Measurements from ENCODE around the gene TTI1.

TTI1 gene

GRCh38 chr20:37988306-37988954 is 44.8 kb downstream of the TTI1 start:
- H3K9ac ChIP-seq (ENCODE audit: low read length) = no peak overlapping the region
- no peak overlapping the region for H3K27ac ChIP-seq (ENCODE audit: low read depth, low read length)
- no peak overlapping the region for H3K4me3 ChIP-seq (ENCODE audit: low read length)
- H3K36me3 ChIP-seq (ENCODE audit: control insufficient read depth, insufficient read depth, low read length) = no peaks in the 10 kb centered on the region
- H3K4me1 ChIP-seq (ENCODE audit: control insufficient read depth, insufficient read depth, low read length) = peaks cover 8% of the 10 kb centered on the region
- H3K27me3 ChIP-seq (ENCODE audit: control insufficient read depth, insufficient read depth, low read length) = no peaks in the 10 kb centered on the region

- no peak overlapping the region for H3K4me3 ChIP-seq (ENCODE audit: low read length)
- no peak overlapping the region for H3K9ac ChIP-seq (ENCODE audit: low read length)
- H3K27me3 ChIP-seq (ENCODE audit: control insufficient read depth, insufficient read depth, low read length) = no peaks in the 10 kb centered on the region
- no peak overlapping the region for H3K27ac ChIP-seq (ENCODE audit: low read depth, low read length)
- peaks cover 8% of the 10 kb centered on the region for H3K4me1 ChIP-seq (ENCODE audit: control insufficient read depth, insufficient read depth, low read length)
- no peaks in the 10 kb centered on the region for H3K36me3 ChIP-seq (ENCODE audit: control insufficient read depth, insufficient read depth, low read length)
Observed at GRCh38 chr20:37987602-37988290, 45.5 kb downstream of the TTI1 start.

GRCh38 chr20:37986873-37987601 is 46.2 kb downstream of the TTI1 start:
- no peak overlapping the region for H3K9ac ChIP-seq (ENCODE audit: low read length)
- H3K36me3 ChIP-seq (ENCODE audit: control insufficient read depth, insufficient read depth, low read length) = no peaks in the 10 kb centered on the region
- no peaks in the 10 kb centered on the region for H3K27me3 ChIP-seq (ENCODE audit: control insufficient read depth, insufficient read depth, low read length)
- H3K4me3 ChIP-seq (ENCODE audit: low read length) = no peak overlapping the region
- peaks cover 8% of the 10 kb centered on the region for H3K4me1 ChIP-seq (ENCODE audit: control insufficient read depth, insufficient read depth, low read length)
- H3K27ac ChIP-seq (ENCODE audit: low read depth, low read length) = no peak overlapping the region

- Histone ChIP-seq H3K4me1 (ENCODE audit: control insufficient read depth, insufficient read depth, low read length) (peaks cover 8% of the 10 kb centered on the region), H3K36me3 (ENCODE audit: control insufficient read depth, insufficient read depth, low read length) (no peaks in the 10 kb centered on the region), H3K9ac (ENCODE audit: low read length) (no peak overlapping the region), H3K27me3 (ENCODE audit: control insufficient read depth, insufficient read depth, low read length) (no peaks in the 10 kb centered on the region), H3K27ac (ENCODE audit: low read depth, low read length) (no peak overlapping the region), H3K4me3 (ENCODE audit: low read length) (no peak overlapping the region)
Observed at GRCh38 chr20:37986044-37986858, 47.0 kb downstream of the TTI1 start.

- Histone ChIP-seq H3K27ac (ENCODE audit: low read depth, low read length) (no peak overlapping the region), H3K27me3 (ENCODE audit: control insufficient read depth, insufficient read depth, low read length) (no peaks in the 10 kb centered on the region), H3K9ac (ENCODE audit: low read length) (no peak overlapping the region), H3K4me3 (ENCODE audit: low read length) (no peak overlapping the region), H3K36me3 (ENCODE audit: control insufficient read depth, insufficient read depth, low read length) (no peaks in the 10 kb centered on the region), H3K4me1 (ENCODE audit: control insufficient read depth, insufficient read depth, low read length) (peaks cover 8% of the 10 kb centered on the region)
Observed at GRCh38 chr20:37984018-37984785, 49.1 kb downstream of the TTI1 start.

- Histone ChIP-seq H3K4me1 (ENCODE audit: control insufficient read depth, insufficient read depth, low read length) (peaks cover 8% of the 10 kb centered on the region), H3K27me3 (ENCODE audit: control insufficient read depth, insufficient read depth, low read length) (no peaks in the 10 kb centered on the region), H3K27ac (ENCODE audit: low read depth, low read length) (no peak overlapping the region), H3K4me3 (ENCODE audit: low read length) (no peak overlapping the region), H3K36me3 (ENCODE audit: control insufficient read depth, insufficient read depth, low read length) (no peaks in the 10 kb centered on the region), H3K9ac (ENCODE audit: low read length) (no peak overlapping the region)
Observed at GRCh38 chr20:37983286-37983685, 50.0 kb downstream of the TTI1 start.

- Histone ChIP-seq H3K27me3 (ENCODE audit: control insufficient read depth, insufficient read depth, low read length) (no peaks in the 10 kb centered on the region), H3K27ac (ENCODE audit: low read depth, low read length) (no peak overlapping the region), H3K9ac (ENCODE audit: low read length) (no peak overlapping the region), H3K36me3 (ENCODE audit: control insufficient read depth, insufficient read depth, low read length) (no peaks in the 10 kb centered on the region), H3K4me3 (ENCODE audit: low read length) (no peak overlapping the region), H3K4me1 (ENCODE audit: control insufficient read depth, insufficient read depth, low read length) (peaks cover 2% of the 10 kb centered on the region)
Observed at GRCh38 chr20:37981568-37981967, 51.7 kb downstream of the TTI1 start.

GRCh38 chr20:37980876-37981275 is 52.4 kb downstream of the TTI1 start:
- H3K9ac ChIP-seq (ENCODE audit: low read length) = no peak overlapping the region
- no peaks in the 10 kb centered on the region for H3K4me1 ChIP-seq (ENCODE audit: control insufficient read depth, insufficient read depth, low read length)
- no peaks in the 10 kb centered on the region for H3K36me3 ChIP-seq (ENCODE audit: control insufficient read depth, insufficient read depth, low read length)
- H3K27ac ChIP-seq (ENCODE audit: low read depth, low read length) = no peak overlapping the region
- no peaks in the 10 kb centered on the region for H3K27me3 ChIP-seq (ENCODE audit: control insufficient read depth, insufficient read depth, low read length)
- no peak overlapping the region for H3K4me3 ChIP-seq (ENCODE audit: low read length)

GRCh38 chr20:37980383-37980782 is 52.9 kb downstream of the TTI1 start:
- H3K4me3 ChIP-seq (ENCODE audit: low read length) = no peak overlapping the region
- no peaks in the 10 kb centered on the region for H3K4me1 ChIP-seq (ENCODE audit: control insufficient read depth, insufficient read depth, low read length)
- H3K36me3 ChIP-seq (ENCODE audit: control insufficient read depth, insufficient read depth, low read length) = no peaks in the 10 kb centered on the region
- no peak overlapping the region for H3K27ac ChIP-seq (ENCODE audit: low read depth, low read length)
- H3K9ac ChIP-seq (ENCODE audit: low read length) = no peak overlapping the region
- H3K27me3 ChIP-seq (ENCODE audit: control insufficient read depth, insufficient read depth, low read length) = no peaks in the 10 kb centered on the region

- H3K27me3 ChIP-seq (ENCODE audit: control insufficient read depth, insufficient read depth, low read length) = no peaks in the 10 kb centered on the region
- H3K4me3 ChIP-seq (ENCODE audit: low read length) = no peak overlapping the region
- no peak overlapping the region for H3K27ac ChIP-seq (ENCODE audit: low read depth, low read length)
- no peaks in the 10 kb centered on the region for H3K36me3 ChIP-seq (ENCODE audit: control insufficient read depth, insufficient read depth, low read length)
- no peak overlapping the region for H3K9ac ChIP-seq (ENCODE audit: low read length)
- H3K4me1 ChIP-seq (ENCODE audit: control insufficient read depth, insufficient read depth, low read length) = no peaks in the 10 kb centered on the region
Observed at GRCh38 chr20:37979021-37979985, 54.0 kb downstream of the TTI1 start.

- H3K27ac ChIP-seq (ENCODE audit: low read depth, low read length) = no peak overlapping the region
- H3K4me3 ChIP-seq (ENCODE audit: low read length) = no peak overlapping the region
- H3K27me3 ChIP-seq (ENCODE audit: control insufficient read depth, insufficient read depth, low read length) = no peaks in the 10 kb centered on the region
- H3K9ac ChIP-seq (ENCODE audit: low read length) = no peak overlapping the region
- no peaks in the 10 kb centered on the region for H3K4me1 ChIP-seq (ENCODE audit: control insufficient read depth, insufficient read depth, low read length)
- no peaks in the 10 kb centered on the region for H3K36me3 ChIP-seq (ENCODE audit: control insufficient read depth, insufficient read depth, low read length)
Observed at GRCh38 chr20:37977786-37978185, 55.5 kb downstream of the TTI1 start.

Data from rectal smooth muscle tissue (tissue), 1 donor.